HCT116 (cell line): ENCODE results near the gene PCDHA7. TPM values are rescaled to one million over a fixed set of nuclear protein-coding genes. Genes with fewer than 3 reads are reported as not detected.

Source experiments
- ATAC-seq: fragments of 200-7000 bp; cut with Tn5 transposase; 2 replicates; pipeline ENCODE4 v1.9.1; 2020; ENCODE audit warnings: mild to moderate bottlenecking, moderate library complexity
- BruUV-seq: library from RNA; stranded (reverse); fragments of 400-500 nt; replicated peaks from 2 replicates; lab custom pipeline; 2021; lab: Mats Ljungman, UMichigan
- CTCF ChIA-PET: fragments of 300-600 bp; sonication (Branson Sonifier 250); formaldehyde crosslinking; loops from one replicate; lab custom pipeline; 2021; ENCODE audit warnings: antibody characterized with exemption; lab: Charles Lee
- POLR2A ChIA-PET: fragments of 300-600, 350-600 bp; sonication (Branson Sonifier 250); formaldehyde crosslinking; loops from one replicate; lab custom pipeline; 2021; ENCODE audit warnings: antibody characterized with exemption; lab: Charles Lee
- RAD21 ChIA-PET, 2 experiments: fragments of 300-600 bp; sonication (Branson Sonifier 250); formaldehyde crosslinking; loops; one replicate each; lab custom pipeline; 2023; ENCODE audit warnings: low total read pairs in 2 of 2; ENCODE audit not compliant: uncharacterized antibody in 2 of 2, unreplicated experiment in 2 of 2, low non-redundant PET in 1 of 2; lab: Charles Lee
- DNase-seq: peaks from one replicate; pipeline ENCODE4 v3.0.0-alpha.2; 2010; ENCODE audit warnings: low read depth, low spot score
- H2AFZ ChIP-seq: fragments of 200-600 bp; shearing (Covaris generic), sonication (generic); 2 replicates; pipeline ENCODE4 v1.6.1; 2017; ENCODE audit warnings: low read depth, mixed run types, mixed read lengths, antibody characterized with exemption, low read length; ENCODE audit not compliant: poor library complexity, severe bottlenecking
- H3K27ac ChIP-seq: 2 replicates; pipeline ENCODE4 v1.5.1; 2012; ENCODE audit warnings: low read depth, low read length
- H3K27me3 ChIP-seq: fragments of 200-600 bp; sonication (generic); 2 replicates; pipeline ENCODE4 v1.6.1; 2016; ENCODE audit warnings: mixed run types, low read length, mixed read lengths; ENCODE audit not compliant: insufficient read depth
- H3K36me3 ChIP-seq, 2 experiments: fragments of 200-500 bp in 1 of 2; fragments of 200-600 bp in 1 of 2; sonication (Bioruptor generic) in 1 of 2; sonication (generic) in 1 of 2; 2 replicates each; pipeline versions ENCODE4 v1.5.1 to v1.6.1; 2014 to 2016; ENCODE audit warnings: low read length in 2 of 2, inconsistent platforms in 1 of 2, mixed read lengths in 1 of 2, mixed run types in 1 of 2; ENCODE audit not compliant: insufficient read depth in 2 of 2, control insufficient read depth in 1 of 2
- H3K4me1 ChIP-seq, 2 experiments: fragments of 200-600 bp in 1 of 2; sonication (generic) in 1 of 2; 2 replicates each; pipeline versions ENCODE4 v1.5.1 to v1.6.1; 2012 to 2017; ENCODE audit warnings: low read length in 2 of 2, inconsistent platforms in 1 of 2, mild to moderate bottlenecking in 1 of 2, mixed read lengths in 1 of 2, mixed run types in 1 of 2, moderate library complexity in 1 of 2; ENCODE audit not compliant: insufficient read depth in 2 of 2, control insufficient read depth in 1 of 2
- H3K4me2 ChIP-seq: fragments of 200-600 bp; sonication (generic); 2 replicates; pipeline ENCODE4 v1.6.1; 2017; ENCODE audit warnings: mixed run types, low read length, mixed read lengths
- H3K4me3 ChIP-seq, 2 experiments: fragments of 200-600 bp in 1 of 2; sonication (generic) in 1 of 2; replicated peaks in 1 of 2; 2 replicates each; pipeline ENCODE4 v1.5.1; 2011 to 2016; ENCODE audit warnings: low read length in 2 of 2, control low read depth in 1 of 2, low read depth in 1 of 2, mild to moderate bottlenecking in 1 of 2, mixed read lengths in 1 of 2, mixed run types in 1 of 2
- H3K79me2 ChIP-seq: fragments of 200-600 bp; sonication (generic); 2 replicates; pipeline ENCODE4 v1.6.1; 2017; ENCODE audit warnings: mild to moderate bottlenecking, mixed run types, low read length, moderate library complexity, mixed read lengths; ENCODE audit not compliant: insufficient read depth
- H3K9ac ChIP-seq: fragments of 200-600 bp; sonication (generic); 2 replicates; pipeline ENCODE4 v1.6.1; 2016; ENCODE audit warnings: low read length, mixed read lengths
- H3K9me2 ChIP-seq: fragments of 200-600 bp; sonication (generic), shearing (Covaris generic); 2 replicates; pipeline ENCODE4 v1.6.1; 2017; ENCODE audit warnings: mixed run types, mild to moderate bottlenecking, moderate library complexity; ENCODE audit not compliant: insufficient read depth
- H3K9me3 ChIP-seq, 2 experiments: fragments of 200-500 bp in 1 of 2; fragments of 200-600 bp in 1 of 2; sonication (Bioruptor generic) in 1 of 2; sonication (generic) in 1 of 2; 2 replicates each; pipeline ENCODE4 v1.6.1; 2014 to 2017; ENCODE audit warnings: low read length in 2 of 2, mixed read lengths in 2 of 2, inconsistent platforms in 1 of 2, low read depth in 1 of 2, mild to moderate bottlenecking in 1 of 2, mixed run types in 1 of 2, moderate library complexity in 1 of 2; ENCODE audit not compliant: control insufficient read depth in 1 of 2, insufficient read depth in 1 of 2
- H4K20me1 ChIP-seq: fragments of 200-600 bp; sonication (generic), shearing (Covaris generic); 2 replicates; pipeline ENCODE4 v1.6.1; 2017; ENCODE audit warnings: mixed run types, mild to moderate bottlenecking, moderate library complexity; ENCODE audit not compliant: insufficient read depth
- CBX3 ChIP-seq: IDR thresholded peaks from 2 replicates; pipeline ENCODE4 v1.6.1; 2012; ENCODE audit warnings: low read depth
- EGR1 ChIP-seq: IDR thresholded peaks from 2 replicates; pipeline ENCODE4 v1.6.1; 2012; ENCODE audit warnings: low read depth
- ELF1 ChIP-seq: IDR thresholded peaks from 2 replicates; pipeline ENCODE4 v1.6.1; 2012; ENCODE audit warnings: low read depth, borderline replicate concordance
- EZH2 ChIP-seq: fragments of 200-600 bp; sonication (generic); IDR thresholded peaks from 2 replicates; pipeline ENCODE4 v1.6.1; 2017; ENCODE audit warnings: antibody characterized with exemption, mixed run types
- EZH2phosphoT487 ChIP-seq: fragments of 200-600 bp; IDR thresholded peaks from 2 replicates; pipeline ENCODE4 v1.6.1; 2018; ENCODE audit warnings: antibody characterized with exemption, borderline replicate concordance
- JUND ChIP-seq: IDR thresholded peaks from 2 replicates; pipeline ENCODE4 v1.6.1; 2012
- REST ChIP-seq: IDR thresholded peaks from 2 replicates; pipeline ENCODE4 v1.6.1; 2012; ENCODE audit warnings: low read depth
- SIN3A ChIP-seq: IDR thresholded peaks from 2 replicates; pipeline ENCODE4 v1.6.1; 2012; ENCODE audit warnings: low read depth
- SP1 ChIP-seq: IDR thresholded peaks from 2 replicates; pipeline ENCODE4 v1.6.1; 2012; ENCODE audit warnings: low read depth
- ZFX ChIP-seq: fragments of 450-650 bp; IDR thresholded peaks from 2 replicates; pipeline ENCODE4 v1.6.1; 2017
- ZNF274 ChIP-seq: fragments of 200-500 bp; sonication (Bioruptor generic); IDR thresholded peaks from 2 replicates; pipeline ENCODE4 v1.6.1; 2014; ENCODE audit warnings: mild to moderate bottlenecking, low read depth, low read length, inconsistent platforms
- intact Hi-C: fragments of 100-400 bp; cut with micrococcal nuclease; formaldehyde crosslinking; loops from 2 replicates; pipeline ENCODE4 v1.10.0; 2022
- total RNA-seq: library from RNA; stranded (reverse); gene quantifications from one replicate; pipeline ENCODE4 v1.2.1, GENCODE V29; 2021; ENCODE audit not compliant: unreplicated experiment

PCDHA7 gene
- total RNA-seq, 1 experiment from 2014 or later = not detected

GRCh38 chr5:140857177-140857986 is 23.3 kb downstream of the PCDHA7 start:
- H3K4me2 ChIP-seq = no peak overlapping the region
- H4K20me1 ChIP-seq = no peaks in the 10 kb centered on the region
- DNase-seq (no peak), ATAC-seq (no peak)
- no peaks in the 10 kb centered on the region; a peak in 1 of 4 replicates for H3K9me3 ChIP-seq
- no peaks in the 10 kb centered on the region for H3K4me1 ChIP-seq
- H3K9ac ChIP-seq = no peak overlapping the region
- POLR2A ChIA-PET = no interaction called here
- no peaks in the 10 kb centered on the region for H3K27me3 ChIP-seq
- intact Hi-C loops = loop anchor here (10.0 kb wide), 1 partner anchor 707 kb away; no protein-coding TSS in a partner anchor
- H3K27ac ChIP-seq = no peak overlapping the region
- no peaks in the 10 kb centered on the region for H3K36me3 ChIP-seq
- H2AFZ ChIP-seq = no peak overlapping the region
- TF ChIP-seq CBX3 = no peak
- TF ChIP-seq EGR1 = no peak
- TF ChIP-seq SP1 = no peak
- TF ChIP-seq EZH2phosphoT487 = no peak
- no peak for TF ChIP-seq ZFX
- TF ChIP-seq ELF1 = no peak
- no peak for TF ChIP-seq ZNF274
- no peak for TF ChIP-seq REST
- no peak for TF ChIP-seq SIN3A
- TF ChIP-seq JUND = no peak
- no peak for TF ChIP-seq EZH2
- H3K9me2 ChIP-seq = no peaks in the 10 kb centered on the region
- CTCF ChIA-PET = no interaction called here
- no TSS peak for BruUV-seq
- H3K4me3 ChIP-seq = no peak overlapping the region
- RAD21 ChIA-PET = no interaction called here
- H3K79me2 ChIP-seq = no peaks in the 10 kb centered on the region
